Measurements from ENCODE around the gene SLFN13. TPM values are rescaled to one million over a fixed set of nuclear protein-coding genes. Genes with fewer than 3 reads are reported as not detected.

SLFN13 gene
- total and polyA plus RNA-seq, 2 of the 4 experiments (the other 2 are of a cell fraction) = 1.7 to 3.9 TPM

GRCh38 chr17:35406568-35406967, 42.0 kb downstream of the SLFN13 start:
- Histone ChIP-seq H3K36me3 (ENCODE audit: control insufficient read depth, insufficient read depth, low read length) (peaks cover 21% of the 10 kb centered on the region), H3K4me3 (ENCODE audit: insufficient read depth, low read depth, low read length) (no peak overlapping the region), H3K4ac (ENCODE audit: low read depth, low read length) (no peak overlapping the region), H3K23ac (ENCODE audit: low read depth, low read length) (no peak overlapping the region), H3K9me1 (ENCODE audit: insufficient read depth, low read length) (no peaks in the 10 kb centered on the region), H3K4me2 (ENCODE audit: low read depth, low read length) (no peak overlapping the region), H2AK9ac (replicated peaks; ENCODE audit: low read depth, low read length, poor library complexity) (no peak overlapping the region), H3K56ac (ENCODE audit: extremely low read depth, insufficient read depth, low read length) (no peak overlapping the region), H2AFZ (replicated peaks; ENCODE audit: low read length, poor library complexity) (no peak overlapping the region), H4K91ac (ENCODE audit: insufficient read depth, low read depth, low read length) (no peak overlapping the region), H3K4me1 (ENCODE audit: control insufficient read depth, insufficient read depth, low read length) (no peaks in the 10 kb centered on the region), H3K79me1 (ENCODE audit: low read depth in 1 of 2, low read length in 2 of 2) (peaks cover 0 to 3% of the 10 kb centered on the region in 2 experiments; a peak in 2 of 4 replicates), H2BK15ac (ENCODE audit: low read depth, low read length) (no peak overlapping the region), H3K27me3 (ENCODE audit: control insufficient read depth, insufficient read depth, low read length) (no peaks in the 10 kb centered on the region), H2BK5ac (ENCODE audit: low read depth, low read length, poor library complexity, severe bottlenecking) (no peak overlapping the region), H4K5ac (ENCODE audit: low read depth, low read length) (no peak overlapping the region), H2BK20ac (ENCODE audit: low read depth, low read length) (no peak overlapping the region), H4K20me1 (ENCODE audit: insufficient read depth, low read length) (no peaks in the 10 kb centered on the region), H3K27ac (ENCODE audit: insufficient read depth, low read length) (no peak overlapping the region), H3K9me3 (ENCODE audit: control insufficient read depth, insufficient read depth, low read length) (no peaks in the 10 kb centered on the region), H4K8ac (ENCODE audit: low read depth in 2 of 2, low read length in 2 of 2) (no peak overlapping the region), H3K18ac (ENCODE audit: low read depth, low read length) (no peak overlapping the region), H2BK120ac (ENCODE audit: low read depth, low read length) (no peak overlapping the region), H3K9ac (ENCODE audit: low read depth, low read length) (no peak overlapping the region), H2AK5ac (ENCODE audit: low read depth, low read length) (no peak overlapping the region), H3K14ac (replicated peaks; ENCODE audit: low read depth, low read length) (no peak overlapping the region)
- WGBS, 2 experiments (ENCODE audit: extremely low coverage in 2 of 2, insufficient read length in 1 of 2) = no CpG with 5 or more reads among the region's 1 CpG
- ATAC-seq (ENCODE audit: low read depth) = no peak
- intact Hi-C loops (cut with micrococcal nuclease) = no loop called here
- CTCF ChIA-PET = interaction anchor here (0.9 kb wide), 1 partner anchor 27 kb away, joined by 3 read pairs; no protein-coding TSS in a partner anchor
- dilution Hi-C loops (cut with HindIII; ENCODE audit: low sequenced_read_pairs, unreplicated experiment) = no loop called here
- no peak for DNase-seq
- in situ Hi-C loops (cut with MboI; ENCODE audit: low sequenced_read_pairs) = no loop called here
- BruUV-seq (replicated peaks) = no TSS peak
- POLR2A ChIA-PET (ENCODE audit: unreplicated experiment) = no interaction called here
- TF ChIP-seq RCOR1 (IDR thresholded peaks at IDR 0.05; ENCODE audit: insufficient replicate concordance, low read length) = no peak
- TF ChIP-seq FOS (IDR thresholded peaks at IDR 0.05; ENCODE audit: low read depth, low read length) = no peak
- TF ChIP-seq MXI1 (IDR thresholded peaks at IDR 0.05; ENCODE audit: borderline replicate concordance, low read depth, low read length) = no peak
- no peak for TF ChIP-seq MAFK (IDR thresholded peaks at IDR 0.05; ENCODE audit: low read depth, low read length)

Data from IMR-90 (cell line).